ENCODE results near the gene SMIM28.
"Not testable (repeated sequence)": the region's sequence is repeated elsewhere in the genome, so short reads cannot be mapped to it uniquely, and the experiment has no call there.

Gene SMIM28

GRCh38 chr6:138377844-138378243 lies at the start of gene SMIM28:
Gene SMIM28, plus strand, starts transcription at chr6:138377905. Its CDS starts 168 bp downstream, at chr6:138378073.
- DNase-seq (ENCODE audit: low read depth) = no peak

GRCh38 chr6:138328210-138328609 lies 49.5 kb upstream of the SMIM28 start:
- DNase-seq (ENCODE audit: low read depth) = no peak

- DNase-seq (ENCODE audit: low read depth) = no peak
These were observed 46.9 kb upstream of the SMIM28 start for GRCh38 chr6:138330763-138331162.

- no peak for DNase-seq (ENCODE audit: low read depth)
These were observed 46.3 kb upstream of the SMIM28 start for GRCh38 chr6:138331444-138331843.

- no peak for DNase-seq (ENCODE audit: low read depth)
These were observed 45.7 kb upstream of the SMIM28 start for GRCh38 chr6:138331984-138332383.

GRCh38 chr6:138334000-138334399 lies 43.7 kb upstream of the SMIM28 start:
- DNase-seq (ENCODE audit: low read depth) = no peak

GRCh38 chr6:138334963-138335362 lies 42.7 kb upstream of the SMIM28 start:
- DNase-seq (ENCODE audit: low read depth) = no peak

GRCh38 chr6:138336221-138336620 lies 41.5 kb upstream of the SMIM28 start:
- no peak for DNase-seq (ENCODE audit: low read depth)

- DNase-seq (ENCODE audit: low read depth) = no peak
These were observed 40.6 kb upstream of the SMIM28 start for GRCh38 chr6:138337076-138337475.

- DNase-seq (ENCODE audit: low read depth) = no peak
These were observed 38.7 kb upstream of the SMIM28 start for GRCh38 chr6:138339024-138339423.

- DNase-seq (ENCODE audit: low read depth) = no peak
These were observed 36.5 kb upstream of the SMIM28 start for GRCh38 chr6:138341176-138341575.

GRCh38 chr6:138343112-138343511 lies 34.6 kb upstream of the SMIM28 start:
- no peak for DNase-seq (ENCODE audit: low read depth)

GRCh38 chr6:138345565-138346285 lies 32.0 kb upstream of the SMIM28 start:
- no peak for DNase-seq (ENCODE audit: low read depth)

- DNase-seq (ENCODE audit: low read depth) = peak; percentile 45
These were observed 31.2 kb upstream of the SMIM28 start for GRCh38 chr6:138346302-138347195.

- no peak for DNase-seq (ENCODE audit: low read depth)
These were observed 29.8 kb upstream of the SMIM28 start for GRCh38 chr6:138347864-138348263.

GRCh38 chr6:138349891-138350290 lies 27.8 kb upstream of the SMIM28 start:
- DNase-seq (ENCODE audit: low read depth) = no peak

GRCh38 chr6:138357928-138358327 lies 19.8 kb upstream of the SMIM28 start:
- no peak for DNase-seq (ENCODE audit: low read depth)

GRCh38 chr6:138368684-138369083 lies 9.0 kb upstream of the SMIM28 start:
- not testable (repeated sequence) for DNase-seq (ENCODE audit: low read depth)

- no peak for DNase-seq (ENCODE audit: low read depth)
These were observed 6.9 kb upstream of the SMIM28 start for GRCh38 chr6:138370631-138371451.

- no peak for DNase-seq (ENCODE audit: low read depth)
These were observed 6.3 kb upstream of the SMIM28 start for GRCh38 chr6:138371452-138371711.

GRCh38 chr6:138371720-138372119 lies 6.0 kb upstream of the SMIM28 start:
- DNase-seq (ENCODE audit: low read depth) = peak; percentile 37

- peak; percentile 31 for DNase-seq (ENCODE audit: low read depth)
These were observed 4.8 kb upstream of the SMIM28 start for GRCh38 chr6:138372711-138373463.

Data from non-pigmented ciliary epithelial cell (primary cell).